ENCODE results near the gene NCBP3.
A peak's percentile ranks its signal among the peaks of the same experiment; 100 is the strongest.
"Not testable (repeated sequence)": the region's sequence is repeated elsewhere in the genome, so short reads cannot be mapped to it uniquely, and the experiment has no call there.

NCBP3 gene

GRCh38 chr17:3788200-3788599, 57.8 kb downstream of the NCBP3 start:
- no peak for DNase-seq (ENCODE audit: low read depth)

DNA sequence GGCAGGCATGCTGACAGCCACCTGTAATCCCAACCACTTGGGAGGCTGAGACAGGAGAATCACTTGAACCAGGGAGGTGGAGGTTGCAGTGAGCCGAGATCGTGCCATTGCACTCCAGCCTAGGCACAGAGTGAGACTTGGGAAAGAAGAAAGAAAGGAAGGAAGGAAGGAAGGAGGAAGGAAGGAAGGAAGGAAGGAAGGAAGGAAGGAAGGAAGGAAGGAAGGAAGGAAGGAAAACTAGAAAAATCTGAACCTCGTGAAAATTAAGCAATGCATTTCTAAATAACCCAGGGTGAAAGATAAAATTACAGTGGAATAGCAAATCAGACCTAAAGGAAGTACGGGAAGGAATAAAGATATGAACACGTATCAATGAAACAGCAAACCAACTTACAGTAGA, 60.7 kb downstream of the NCBP3 start:
- not testable (repeated sequence) for DNase-seq (ENCODE audit: low read depth)

- DNase-seq (ENCODE audit: low read depth): no peak
These were observed 63.3 kb downstream of the NCBP3 start for GRCh38 chr17:3782751-3783150.

DNA sequence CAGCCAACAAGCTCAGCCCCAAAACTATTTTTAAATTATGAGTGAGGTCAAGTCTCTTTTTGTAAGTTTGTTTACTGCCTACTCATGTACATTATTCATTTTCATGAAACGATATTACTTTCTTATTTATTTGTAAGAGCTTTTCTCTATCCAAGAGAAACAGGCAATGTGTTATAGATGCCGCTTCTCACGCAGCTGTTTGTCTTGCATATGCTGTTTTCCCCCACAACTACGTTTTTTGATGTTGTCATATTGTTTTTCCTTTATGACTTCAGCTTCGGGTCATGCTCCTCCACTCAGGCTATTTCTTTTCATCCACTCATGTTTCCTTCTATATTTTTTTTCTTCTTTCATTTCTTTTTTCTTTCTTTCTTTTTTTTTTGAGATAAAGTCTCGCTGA, 65.1 kb downstream of the NCBP3 start:
- DNase-seq (ENCODE audit: low read depth): no peak

GRCh38 chr17:3777366-3778120, 68.5 kb downstream of the NCBP3 start:
- DNase-seq (ENCODE audit: low read depth): no peak

- DNase-seq (ENCODE audit: low read depth): no peak
These were observed 72.1 kb downstream of the NCBP3 start for GRCh38 chr17:3773966-3774365.

DNA sequence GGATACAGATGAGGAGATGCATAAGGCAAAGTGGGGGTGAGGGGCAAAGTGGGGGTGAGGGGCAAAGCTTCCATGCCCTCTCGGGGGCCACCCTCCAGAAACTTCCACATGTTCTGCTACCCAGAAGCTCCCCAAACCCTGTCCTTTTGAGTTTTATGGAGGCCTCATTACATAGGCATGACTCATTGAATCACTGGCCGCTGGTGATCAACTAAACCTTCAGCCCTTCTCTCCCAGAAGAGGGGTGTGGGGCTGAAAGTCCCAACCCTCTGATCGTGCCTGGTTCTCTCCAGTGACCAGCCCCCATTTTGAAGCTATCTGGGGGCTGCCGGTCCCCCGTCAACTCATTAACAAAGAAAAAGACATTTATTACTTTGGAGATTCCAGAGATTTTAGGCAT, 72.5 kb downstream of the NCBP3 start:
- no peak for DNase-seq (ENCODE audit: low read depth)

DNA sequence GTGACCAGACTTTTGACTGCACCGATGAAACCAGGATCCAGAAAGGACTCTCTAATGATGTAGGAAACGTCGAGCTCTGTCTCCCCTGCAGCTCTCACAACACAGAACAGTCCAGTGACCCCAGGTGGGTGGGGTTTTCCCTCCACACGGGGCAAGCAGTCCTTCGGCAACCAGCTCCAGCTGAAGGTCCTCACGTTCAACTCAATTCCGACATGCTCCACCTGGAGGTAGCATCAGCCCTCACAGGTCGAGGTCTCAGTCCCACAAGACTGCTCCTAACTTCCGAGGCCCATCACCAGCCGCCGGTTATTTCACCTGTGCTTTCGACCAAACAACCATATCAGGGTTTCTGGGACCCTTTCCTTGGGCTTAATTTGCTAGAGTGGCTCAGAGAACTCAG, 73.3 kb downstream of the NCBP3 start:
- no peak for DNase-seq (ENCODE audit: low read depth)

DNA sequence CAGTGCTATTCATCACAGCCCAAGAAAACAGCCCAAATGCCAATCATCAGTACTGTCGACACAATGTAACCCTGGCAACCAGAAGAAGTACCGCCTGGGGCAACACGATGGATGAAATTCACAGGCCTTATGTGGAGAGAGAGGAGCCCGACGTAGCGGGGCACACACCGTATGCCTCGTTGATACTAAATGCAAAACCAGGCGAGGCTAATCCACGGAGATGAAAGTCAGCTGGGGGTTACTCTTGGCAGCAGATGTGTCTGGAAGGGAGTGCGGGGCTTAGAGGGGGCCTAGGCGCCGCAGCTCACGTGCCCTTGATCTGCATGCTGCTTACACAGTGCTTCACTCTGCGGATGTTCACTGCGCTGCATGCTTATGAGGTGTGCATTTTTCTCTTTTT, 74.9 kb downstream of the NCBP3 start:
- no peak for DNase-seq (ENCODE audit: low read depth)

DNA sequence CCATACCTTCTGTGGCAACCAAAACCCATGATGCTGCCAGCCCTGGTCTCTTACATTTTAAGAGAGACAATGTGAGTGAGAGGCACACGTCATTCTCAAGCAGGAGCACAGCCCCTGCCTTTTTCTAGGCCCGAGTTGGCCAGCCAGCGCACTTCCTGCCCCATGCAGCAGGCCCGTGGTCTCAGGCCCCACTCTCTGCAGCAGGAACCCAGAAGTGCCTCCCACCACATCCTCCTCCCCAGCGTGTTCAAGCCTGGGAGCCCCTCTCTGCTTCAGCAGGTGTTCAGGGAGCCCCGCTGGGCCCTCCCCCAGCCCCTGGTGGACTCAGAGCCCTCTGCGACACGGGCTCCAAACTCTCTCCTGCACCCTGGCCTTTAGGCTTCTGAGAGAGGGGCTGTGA, 75.6 kb downstream of the NCBP3 start:
- peak; percentile 42 for DNase-seq (ENCODE audit: low read depth)

DNA sequence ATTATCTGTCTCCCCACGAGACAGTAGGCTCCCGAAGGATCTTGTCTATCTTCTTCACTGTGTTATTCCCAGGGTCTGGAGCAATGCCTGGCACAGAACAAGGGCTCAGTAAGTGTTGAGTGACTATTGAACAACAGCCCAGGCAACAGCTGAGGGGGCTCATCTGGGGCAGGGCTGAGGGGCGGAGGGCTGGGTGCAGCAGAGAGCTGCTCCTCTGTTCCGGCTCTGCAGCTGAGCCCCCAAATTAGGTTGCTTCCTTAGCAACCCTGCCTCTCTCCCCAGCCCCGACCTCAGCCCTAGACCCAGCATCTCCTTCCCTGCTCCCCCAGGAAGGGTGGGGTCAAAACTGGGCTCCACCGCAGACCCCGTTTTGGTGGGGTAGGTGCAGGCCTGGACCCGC, 77.3 kb downstream of the NCBP3 start:
- no peak for DNase-seq (ENCODE audit: low read depth)

GRCh38 chr17:3768341-3768740, 77.7 kb downstream of the NCBP3 start:
- DNase-seq (ENCODE audit: low read depth): no peak

- no peak for DNase-seq (ENCODE audit: low read depth)
These were observed 79.3 kb downstream of the NCBP3 start for GRCh38 chr17:3766779-3767178.

DNA sequence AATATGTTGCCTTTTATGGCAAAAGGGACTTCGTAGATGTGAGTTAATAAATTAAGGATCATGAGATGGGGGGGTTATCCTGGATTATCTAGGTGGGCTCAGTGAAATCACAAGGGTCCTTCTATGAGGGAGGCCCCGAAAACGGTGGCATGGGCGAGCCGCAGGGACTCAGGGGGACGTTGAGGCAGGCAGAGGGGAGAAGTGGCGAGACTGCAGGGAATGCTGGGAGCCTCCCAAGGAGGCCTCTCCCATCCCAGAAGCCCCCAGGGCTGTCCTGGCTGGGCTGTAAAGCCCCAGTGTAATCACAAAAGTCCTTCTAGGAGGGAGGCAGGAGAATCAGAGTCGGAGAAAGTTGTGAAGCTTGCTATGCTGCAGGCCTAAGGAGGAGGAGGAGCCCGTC, 80.1 kb downstream of the NCBP3 start:
- no peak for DNase-seq (ENCODE audit: low read depth)

DNA sequence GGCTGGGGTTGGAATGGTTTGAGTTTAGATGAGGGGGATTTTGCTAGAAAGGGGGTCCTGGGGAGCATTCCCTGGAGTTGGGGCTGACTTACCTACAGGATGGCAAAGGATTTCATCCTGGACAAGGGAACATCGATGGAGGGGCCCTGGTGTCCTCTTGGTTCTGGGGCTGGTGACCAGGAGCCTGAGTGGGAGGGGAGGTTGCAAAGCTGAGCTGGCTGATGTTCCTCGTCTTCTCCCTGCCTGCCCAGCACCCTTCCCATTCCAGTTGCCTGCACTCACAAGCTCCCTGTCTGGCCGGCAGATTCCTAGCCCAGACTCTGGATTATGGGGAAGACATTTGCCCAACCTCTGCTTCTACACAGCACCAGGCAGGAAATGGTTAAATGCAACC, 82.3 kb downstream of the NCBP3 start:
- DNase-seq (ENCODE audit: low read depth): no peak

DNA sequence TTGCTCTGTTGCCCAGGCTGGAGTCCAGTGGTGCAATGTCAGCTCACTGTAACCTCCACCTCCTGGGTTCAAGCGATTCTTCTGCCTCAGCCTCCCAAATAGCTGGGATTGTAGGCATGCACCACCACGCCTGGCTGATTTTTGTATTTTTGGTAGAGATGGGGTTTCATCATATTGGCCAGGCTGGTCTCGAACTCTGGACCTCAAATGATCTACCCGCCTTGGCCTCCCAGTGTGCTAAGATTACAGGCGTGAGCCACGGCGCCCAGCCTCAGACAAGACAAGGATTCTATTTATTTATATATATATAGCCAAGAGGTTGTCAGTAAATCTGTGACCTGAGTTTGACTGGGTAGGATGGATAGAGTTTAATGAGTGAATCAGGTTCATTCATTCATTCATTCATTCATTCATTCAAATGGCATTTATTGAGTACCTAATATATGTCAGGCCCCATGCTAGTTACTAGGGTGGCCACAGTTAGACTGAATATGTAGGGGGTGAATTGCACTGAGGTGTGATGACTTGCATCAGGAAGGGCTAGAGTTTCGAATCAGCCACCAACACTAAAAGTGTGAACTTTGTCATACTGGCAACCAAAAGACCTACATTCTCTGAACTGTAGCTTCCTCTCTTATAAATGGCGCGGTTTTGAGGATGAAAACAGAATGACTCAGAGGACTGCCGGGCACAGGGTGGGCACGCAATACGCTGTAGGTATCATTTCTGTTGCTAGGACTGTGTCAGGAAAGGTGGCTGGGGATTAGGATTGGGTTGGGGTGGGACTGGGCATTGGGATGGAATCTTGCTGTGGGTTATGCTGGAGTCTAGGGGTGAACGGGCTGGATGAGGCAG, 82.9 kb downstream of the NCBP3 start:
- DNase-seq (ENCODE audit: low read depth): no peak

- no peak for DNase-seq (ENCODE audit: low read depth)
These were observed 84.1 kb downstream of the NCBP3 start for GRCh38 chr17:3761918-3762380.

DNA sequence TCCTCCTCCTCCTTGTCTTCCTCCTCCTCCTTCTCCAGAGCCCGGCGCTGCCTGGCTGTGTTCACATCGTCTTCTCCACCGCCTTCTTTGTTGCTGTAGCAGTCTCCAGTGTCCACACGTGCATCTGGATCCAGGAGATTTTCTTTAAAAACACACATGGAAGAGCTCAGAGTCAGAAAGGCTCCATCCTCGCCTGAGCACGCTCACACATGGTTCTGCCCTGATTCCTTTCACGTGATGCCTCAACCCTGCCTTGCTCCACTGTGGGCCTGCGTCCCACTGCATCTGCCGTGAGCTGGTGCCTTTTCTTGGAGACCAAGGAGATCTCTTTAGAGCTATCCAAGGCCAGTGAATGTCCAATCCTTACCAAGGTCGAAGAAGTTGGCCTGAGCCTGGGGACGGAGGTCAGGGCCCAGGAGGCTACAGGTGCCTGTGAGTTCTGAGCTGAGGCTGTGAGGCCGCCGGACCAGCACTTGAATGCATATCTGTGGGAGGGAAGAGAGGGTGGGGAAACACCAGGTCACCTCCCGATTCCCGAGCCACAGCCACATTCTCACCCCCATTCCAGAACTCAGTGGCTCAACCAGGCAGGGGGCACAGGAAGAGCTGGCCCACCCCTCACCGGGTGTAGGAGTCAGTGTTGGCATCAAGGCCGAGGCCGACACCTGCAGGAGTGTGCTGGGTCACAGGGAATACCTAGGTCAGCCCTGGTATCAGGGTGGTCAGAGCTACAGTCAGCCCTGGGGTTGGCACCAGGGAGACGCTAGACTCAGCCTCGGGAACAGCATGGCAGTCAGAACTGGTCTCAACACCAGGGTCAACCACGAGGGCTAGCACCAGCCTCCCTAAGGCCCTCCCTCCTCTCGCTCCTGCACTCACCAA, 84.8 kb downstream of the NCBP3 start:
- no peak for DNase-seq (ENCODE audit: low read depth)

DNA sequence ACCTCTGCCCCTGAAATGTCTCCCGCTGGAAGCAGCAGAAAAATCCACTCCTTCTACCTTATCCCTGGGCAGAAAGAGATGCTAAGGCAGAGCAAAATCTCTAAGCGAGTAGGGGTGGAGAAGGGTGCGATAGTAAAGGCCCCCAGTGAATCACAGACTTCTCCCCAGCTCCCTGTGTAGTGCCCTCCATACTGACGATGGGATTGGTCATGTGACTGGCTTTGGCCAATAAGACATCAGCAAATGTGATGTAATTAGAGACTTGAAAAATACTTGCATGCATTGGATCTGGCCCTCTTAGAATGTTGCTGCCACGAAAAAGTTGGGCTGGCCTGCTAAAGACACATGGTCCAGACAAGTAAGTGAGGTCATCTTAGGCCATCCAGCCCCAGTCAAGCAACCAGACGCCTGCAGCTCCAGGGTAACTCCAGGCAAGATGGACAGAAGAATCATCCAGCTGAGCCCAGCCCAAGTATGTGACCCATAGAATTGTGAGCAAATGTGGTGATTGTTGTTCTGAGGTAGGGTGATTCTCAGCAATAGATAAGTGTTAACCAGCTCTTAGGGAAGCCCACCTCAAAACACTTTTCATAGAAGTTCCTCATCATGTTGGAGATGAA, 86.3 kb downstream of the NCBP3 start:
- no peak for DNase-seq (ENCODE audit: low read depth)

GRCh38 chr17:3755335-3756030, 90.6 kb downstream of the NCBP3 start:
- DNase-seq (ENCODE audit: low read depth): no peak

Measured in stimulated activated CD8-positive, alpha-beta memory T cell treated with anti-CD3 and anti-CD28 coated beads, Interleukin-12 subunit alpha, Interleukin-12 subunit beta, amount 100 ng/mL, for 4 hours (primary cell).